HG02884 (cell line): ENCODE measurements around the gene NMT1.

Source experiments
- ATAC-seq: cut with Tn5 transposase; IDR thresholded peaks from one replicate; pipeline ENCODE4 v1.9.1; 2021; ENCODE audit warnings: mild to moderate bottlenecking, moderate library complexity; ENCODE audit not compliant: unreplicated experiment

The NMT1 gene

GRCh38 chr17:45104029-45104428 is 42.9 kb downstream of the NMT1 start:
- ATAC-seq = no peak

GRCh38 chr17:45104497-45104896 is 43.4 kb downstream of the NMT1 start:
- ATAC-seq = no peak

- no peak for ATAC-seq
Observed at GRCh38 chr17:45104907-45105624, 43.9 kb downstream of the NMT1 start.

GRCh38 chr17:45106096-45106495 is 45.0 kb downstream of the NMT1 start:
- ATAC-seq = no peak

GRCh38 chr17:45106582-45106981 is 45.5 kb downstream of the NMT1 start:
- ATAC-seq = no peak

- no peak for ATAC-seq
Observed at GRCh38 chr17:45107293-45108010, 46.3 kb downstream of the NMT1 start.

GRCh38 chr17:45108051-45108450 is 46.9 kb downstream of the NMT1 start:
- ATAC-seq = no peak

- no peak for ATAC-seq
Observed at GRCh38 chr17:45108595-45109521, 47.7 kb downstream of the NMT1 start.

GRCh38 chr17:45110676-45111611 is 49.8 kb downstream of the NMT1 start:
- no peak for ATAC-seq

GRCh38 chr17:45111850-45112249 is 50.7 kb downstream of the NMT1 start:
- no peak for ATAC-seq

- no peak for ATAC-seq
Observed at GRCh38 chr17:45112559-45113423, 51.7 kb downstream of the NMT1 start.

- no peak for ATAC-seq
Observed at GRCh38 chr17:45113424-45113754, 52.3 kb downstream of the NMT1 start.

- ATAC-seq = no peak
Observed at GRCh38 chr17:45114117-45114932, 53.2 kb downstream of the NMT1 start.

- ATAC-seq = no peak
Observed at GRCh38 chr17:45115015-45115625, 54.0 kb downstream of the NMT1 start.

- ATAC-seq = no peak
Observed at GRCh38 chr17:45115871-45116270, 54.8 kb downstream of the NMT1 start.

- ATAC-seq = no peak
Observed at GRCh38 chr17:45116434-45117016, 55.4 kb downstream of the NMT1 start.

- no peak for ATAC-seq
Observed at GRCh38 chr17:45117334-45117733, 56.2 kb downstream of the NMT1 start.
